ENCODE results near the gene CYB5D1. TPM values are rescaled to one million over a fixed set of nuclear protein-coding genes. Genes with fewer than 3 reads are reported as not detected.

The CYB5D1 gene
- total and polyA plus RNA-seq, 2 of the 8 experiments (the other 6 are each of a cell fraction or from before 2014, with no cell fraction given): 11.0 to 18.0 TPM

GRCh38 chr17:7832431-7832830, 25.4 kb upstream of the CYB5D1 start (continued):
- no peak for TF ChIP-seq FOSL1 (IDR thresholded peaks at IDR 0.05; ENCODE audit: insufficient read depth, low read depth, low read length)
- TF ChIP-seq TCF12 (IDR thresholded peaks at IDR 0.05; ENCODE audit: low read depth, low read length): no peak
- no peak for TF ChIP-seq EGR1 (IDR thresholded peaks at IDR 0.05; ENCODE audit: borderline replicate concordance, low read depth, low read length)
- no peak for TF ChIP-seq RNF2 (IDR thresholded peaks at IDR 0.05; ENCODE audit: borderline replicate concordance, low read depth, low read length, missing control alignments, poor library complexity, severe bottlenecking)
- no peak for TF ChIP-seq GABPA (IDR thresholded peaks at IDR 0.05; ENCODE audit: borderline replicate concordance, insufficient read depth, low read length)

Measured in H1 (cell line).